Measurements from ENCODE around the gene SYT5. TPM values are rescaled to one million over a fixed set of nuclear protein-coding genes. Genes with fewer than 3 reads are reported as not detected.

SYT5 gene
- total and polyA plus RNA-seq, 2 of the 13 experiments (the other 11 are each of a cell fraction or from before 2014, with no cell fraction given) = not detected

GRCh38 chr19:55206664-55207500, 26.8 kb upstream of the SYT5 start (continued):
- TF ChIP-seq TCF7L2 (IDR thresholded peaks at IDR 0.05; ENCODE audit: low read depth, low read length) (no peak), ZNF839 (CRISPR knock-in tag; IDR thresholded peaks at IDR 0.05; ENCODE audit: borderline replicate concordance) (no peak), ZNF251 (CRISPR knock-in tag; IDR thresholded peaks at IDR 0.05) (no peak), ZNF362 (CRISPR knock-in tag; IDR thresholded peaks at IDR 0.05; ENCODE audit: borderline replicate concordance) (no peak), THAP9 (CRISPR knock-in tag; IDR thresholded peaks at IDR 0.05; ENCODE audit: borderline replicate concordance) (peak; percentile 79), ZNF644 (CRISPR knock-in tag; IDR thresholded peaks at IDR 0.05; ENCODE audit: low read depth) (no peak), FOXM1 (CRISPR knock-in tag; IDR thresholded peaks at IDR 0.05) (no peak), HNF1A (IDR thresholded peaks at IDR 0.05; ENCODE audit: low read depth) (peak; percentile 6; the same call in 1 of the 2 replicates), HNF1A (CRISPR knock-in tag; IDR thresholded peaks at IDR 0.05; ENCODE audit: borderline replicate concordance) (peak; percentile 34; the same call in 1 of the 2 replicates), ZNF879 (CRISPR knock-in tag; IDR thresholded peaks at IDR 0.05) (no peak), ATF2 (CRISPR knock-in tag; IDR thresholded peaks at IDR 0.05) (peak; percentile 43), ZNF451 (CRISPR knock-in tag; IDR thresholded peaks at IDR 0.05) (no peak), ZNF687 (CRISPR knock-in tag; IDR thresholded peaks at IDR 0.05) (peak; percentile 93)
